Stimulated activated CD4-positive, alpha-beta T cell treated with anti-CD3 and anti-CD28 coated beads, Interleukin-15, amount 100 ng/mL, for 48 hours (primary cell): ENCODE data around the gene DAPK1.
A peak's percentile ranks its signal among the peaks of the same experiment; 100 is the strongest.

Experiments used
- DNase-seq, 2 donors: peaks; one replicate each; pipeline ENCODE4 v3.0.0-alpha.2; 2020; ENCODE audit warnings: low read depth in 2 of 2

Gene DAPK1

GRCh38 chr9:87497604-87498045, at the start of gene DAPK1:
Gene DAPK1 (plus strand): TSS chr9:87497867. CDS start chr9:87499078, 1,211 bp downstream.
- no peak for DNase-seq

DNA sequence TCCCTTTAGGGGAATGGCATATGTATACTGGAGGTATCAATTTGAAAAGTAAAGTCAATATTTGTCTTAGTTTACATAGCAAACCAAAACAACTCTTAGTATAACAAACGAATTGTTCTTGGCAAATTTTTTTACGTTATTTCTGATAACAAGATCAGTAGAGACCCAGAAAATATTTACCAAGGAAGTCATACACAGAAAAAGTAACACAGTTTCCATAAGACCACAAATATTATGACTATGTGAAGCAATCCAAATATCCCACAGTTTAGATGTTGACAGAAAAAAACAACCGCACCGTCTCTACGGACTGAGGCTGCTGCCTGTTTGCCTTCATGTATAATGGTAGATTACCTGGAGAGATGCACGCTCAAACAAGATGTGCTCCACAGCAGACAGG, 46.5 kb upstream of the DAPK1 start:
- DNase-seq: no peak

GRCh38 chr9:87455407-87455806, 42.3 kb upstream of the DAPK1 start:
- DNase-seq: no peak

GRCh38 chr9:87461256-87461655, 36.4 kb upstream of the DAPK1 start:
- no peak for DNase-seq

DNA sequence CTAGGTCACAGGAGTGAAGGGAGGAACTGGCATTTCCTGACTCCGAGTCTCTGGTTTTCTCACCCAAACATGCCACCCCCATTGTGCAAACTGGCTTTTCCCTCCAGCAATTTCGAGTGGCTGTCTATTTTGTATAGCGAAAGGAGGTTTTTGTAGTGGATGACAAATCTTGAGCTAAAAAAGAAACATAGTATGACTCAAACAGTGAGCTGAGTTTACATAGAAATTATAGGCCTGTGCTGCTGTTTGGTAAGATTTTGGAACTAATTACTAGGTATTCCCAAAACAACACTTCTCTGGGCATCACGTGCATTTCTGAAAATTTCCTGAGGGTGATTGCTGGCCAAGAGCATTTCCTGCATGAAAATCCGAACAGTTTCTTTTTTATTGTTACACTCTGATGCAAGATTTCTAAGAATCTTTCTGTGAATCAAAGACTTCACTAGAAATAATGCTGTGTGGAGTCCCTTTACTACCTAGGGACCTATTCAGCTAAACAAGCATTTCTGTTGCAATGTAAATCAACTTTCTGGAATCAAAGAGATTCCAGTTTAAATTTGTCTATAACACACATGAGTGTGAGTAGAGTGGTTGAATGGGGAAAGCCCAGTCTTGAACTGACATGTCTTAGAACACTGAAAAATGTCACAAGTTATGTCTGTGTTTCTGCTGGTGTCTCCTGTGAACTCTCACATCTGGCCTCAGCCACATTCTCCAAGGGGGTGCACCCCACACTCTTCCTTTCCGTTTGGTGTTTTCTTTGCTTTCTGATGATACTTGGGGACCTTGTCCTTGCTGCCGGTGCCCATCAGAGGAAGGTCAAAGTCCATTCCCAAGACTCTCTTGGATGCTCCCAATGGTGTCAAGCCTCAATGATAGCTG, 33.3 kb upstream of the DAPK1 start:
- DNase-seq: peak; percentile 14 to 16

- DNase-seq: no peak
Measured at GRCh38 chr9:87464992-87465378, 32.7 kb upstream of the DAPK1 start.

DNA sequence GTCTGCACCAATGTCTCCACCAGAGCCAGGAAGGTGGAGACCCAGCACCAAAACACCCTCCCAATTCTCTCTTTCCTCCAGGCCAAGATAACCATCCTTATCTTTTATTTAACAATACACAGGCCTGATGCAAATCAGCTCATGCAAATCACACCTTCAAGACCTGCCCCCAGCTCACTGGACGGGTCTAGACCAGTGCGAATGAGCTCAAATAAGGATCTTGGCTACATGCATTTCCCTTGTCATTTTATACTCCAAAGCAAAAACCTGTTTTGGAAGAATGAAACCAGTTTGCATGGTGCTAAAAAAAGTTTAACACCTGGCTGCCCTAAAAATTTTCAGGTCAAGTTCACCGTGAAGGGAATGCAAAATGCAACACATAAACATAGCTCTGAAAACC, 31.9 kb upstream of the DAPK1 start:
- no peak for DNase-seq

DNA sequence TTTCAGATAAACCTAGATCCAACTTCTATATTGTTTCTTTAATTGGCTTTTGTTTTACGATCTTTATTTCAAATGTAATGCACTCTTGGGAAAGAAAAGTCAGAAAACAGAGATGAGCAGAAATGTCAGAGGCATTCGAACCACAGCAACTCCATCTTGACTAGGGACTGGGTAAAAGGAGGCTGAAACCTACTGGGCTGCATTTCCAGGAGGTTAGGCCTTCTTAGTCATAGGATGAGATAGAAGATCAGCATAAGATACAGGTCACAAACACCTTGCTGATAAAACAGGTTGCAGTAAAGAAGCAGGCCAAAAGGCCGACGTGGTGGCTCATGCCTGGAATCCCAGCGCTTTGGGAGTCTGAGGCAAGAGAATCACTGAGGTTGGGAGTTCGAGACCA, 30.5 kb upstream of the DAPK1 start:
- DNase-seq: no peak

GRCh38 chr9:87469793-87470465, 27.7 kb upstream of the DAPK1 start:
- DNase-seq: no peak

DNA sequence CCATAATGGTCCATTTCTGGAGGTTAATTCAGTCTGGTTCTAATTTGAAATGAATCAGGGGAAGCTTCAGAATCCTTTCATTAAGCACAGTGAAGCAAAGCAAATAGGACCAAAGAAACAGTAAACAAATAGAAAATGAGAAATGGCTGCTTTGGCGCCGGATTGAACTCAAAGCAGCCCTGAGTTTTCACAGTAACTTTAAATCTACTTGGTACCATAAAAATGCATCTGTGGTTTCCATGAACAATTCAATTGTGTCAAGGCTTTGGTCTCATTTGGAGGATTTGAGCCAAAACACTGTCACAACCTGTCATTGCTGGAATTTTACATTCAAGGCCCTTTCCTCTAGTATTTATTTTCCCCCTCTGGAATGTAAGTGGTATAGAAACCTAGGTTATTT, 25.9 kb upstream of the DAPK1 start:
- no peak for DNase-seq

DNA sequence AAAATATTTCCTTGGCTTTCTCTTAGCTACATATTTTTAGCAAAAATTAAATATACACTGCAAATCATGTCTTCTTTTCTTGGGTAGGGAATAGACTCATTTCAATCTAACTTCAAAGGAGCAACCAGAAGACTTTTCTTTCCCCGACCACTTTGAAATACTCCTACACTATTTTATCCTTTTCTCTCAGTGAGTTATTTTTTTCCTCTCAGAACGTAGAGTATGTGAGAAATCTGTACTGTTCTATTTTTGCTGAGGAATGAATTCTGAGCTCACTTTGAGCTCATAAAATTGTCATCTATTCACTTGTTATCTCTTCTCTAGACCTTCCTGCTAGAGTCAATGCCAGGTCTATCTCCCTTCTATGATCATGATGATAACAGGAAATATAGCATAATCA, 22.2 kb upstream of the DAPK1 start:
- no peak for DNase-seq

DNA sequence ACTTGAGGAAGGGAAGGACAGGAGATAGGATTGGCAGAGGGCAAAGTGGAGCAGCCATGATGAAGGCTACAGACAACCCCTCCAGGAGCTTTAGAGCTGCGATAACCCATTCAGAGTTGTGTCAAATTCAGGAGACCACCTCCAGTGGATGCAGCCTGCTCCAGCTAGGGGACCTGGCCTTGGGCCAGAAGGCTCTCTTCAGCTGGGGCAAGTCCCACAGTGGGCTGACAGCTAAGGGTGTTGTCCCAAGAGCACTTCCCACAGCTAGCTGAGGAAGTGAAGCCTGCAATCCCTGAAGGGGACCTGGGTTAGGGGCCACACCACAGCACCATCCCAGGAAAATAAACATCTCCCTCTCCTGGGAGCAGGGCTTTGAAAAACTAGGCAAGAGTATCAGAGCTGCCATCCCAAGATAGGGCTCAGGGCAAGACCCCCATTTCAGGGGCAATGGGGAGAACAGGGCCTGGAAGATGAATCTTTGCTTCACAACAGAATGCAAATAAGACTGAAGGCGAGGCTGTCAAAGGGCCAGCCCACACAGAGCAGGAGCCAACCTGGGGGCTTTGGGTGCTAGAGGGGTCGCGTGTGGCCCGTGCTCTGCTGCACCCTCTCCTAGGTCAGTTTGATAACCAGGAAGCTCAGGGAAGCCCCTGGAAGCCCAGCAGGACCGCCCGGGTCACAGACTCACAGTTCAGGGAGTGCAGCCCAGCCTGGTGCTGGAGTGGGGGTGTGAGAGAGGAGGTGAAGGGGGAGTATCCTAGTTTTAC, 19.3 kb upstream of the DAPK1 start:
- DNase-seq: no peak

DNA sequence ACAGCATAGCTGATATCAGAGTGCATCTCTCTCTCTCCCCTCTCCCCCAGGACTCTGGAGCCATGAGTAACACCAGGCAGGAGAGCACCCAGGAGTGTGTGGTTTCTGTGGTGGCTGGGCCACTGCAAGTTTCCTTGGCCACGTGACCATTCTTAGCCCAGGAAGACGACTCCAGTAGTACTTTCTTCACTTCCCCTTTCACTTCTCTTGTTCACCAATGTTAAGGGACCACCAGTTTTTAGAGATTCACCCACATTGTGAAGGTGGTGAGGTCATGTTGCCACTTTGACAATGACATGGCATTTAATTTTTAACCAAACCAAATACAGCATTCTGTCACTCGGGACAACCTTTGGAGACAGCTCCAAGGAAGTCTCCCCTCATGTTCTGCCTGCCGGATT, 17.9 kb upstream of the DAPK1 start:
- DNase-seq: no peak

- no peak for DNase-seq
Measured at GRCh38 chr9:87481890-87482855, 15.5 kb upstream of the DAPK1 start.

GRCh38 chr9:87490225-87490624, 7.4 kb upstream of the DAPK1 start:
- DNase-seq: no peak

DNA sequence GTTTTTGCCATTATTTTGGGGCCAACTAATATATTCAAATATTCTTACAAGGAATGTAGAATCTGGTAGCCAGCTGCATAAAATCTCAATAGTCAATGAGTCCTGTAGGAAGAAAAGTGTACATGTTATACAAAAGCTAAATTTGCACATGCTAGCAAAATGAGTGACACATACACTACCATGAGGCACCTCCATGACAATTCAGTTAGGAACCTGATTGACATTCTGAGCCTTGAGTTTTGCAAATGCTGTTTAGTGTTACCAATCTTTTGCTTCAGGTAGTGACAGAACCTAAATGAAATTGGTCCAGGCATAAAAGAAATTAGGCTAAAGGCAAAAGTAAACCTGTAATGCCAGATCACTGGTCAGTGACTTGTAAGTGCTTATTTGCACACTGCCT, 6.8 kb upstream of the DAPK1 start:
- DNase-seq: no peak

GRCh38 chr9:87491523-87491922, 6.1 kb upstream of the DAPK1 start:
- no peak for DNase-seq

- no peak for DNase-seq
Measured at GRCh38 chr9:87492642-87493041, 5.0 kb upstream of the DAPK1 start.

- DNase-seq: no peak
Measured at GRCh38 chr9:87494970-87495471, 2.6 kb upstream of the DAPK1 start.

GRCh38 chr9:87497080-87497603, 525 bp upstream of the DAPK1 start:
- DNase-seq: no peak
